Stimulated activated CD4-positive, alpha-beta T cell treated with anti-CD3 and anti-CD28 coated beads, TNF-alpha, amount 100 ng/mL, for 24 hours (primary cell): ENCODE measurements around the gene CDH5.

Experiments
- DNase-seq, 3 experiments: peaks; one replicate each; pipeline ENCODE4 v3.0.0-alpha.2; 2020; ENCODE audit warnings: low read depth in 3 of 3

CDH5 gene

DNA sequence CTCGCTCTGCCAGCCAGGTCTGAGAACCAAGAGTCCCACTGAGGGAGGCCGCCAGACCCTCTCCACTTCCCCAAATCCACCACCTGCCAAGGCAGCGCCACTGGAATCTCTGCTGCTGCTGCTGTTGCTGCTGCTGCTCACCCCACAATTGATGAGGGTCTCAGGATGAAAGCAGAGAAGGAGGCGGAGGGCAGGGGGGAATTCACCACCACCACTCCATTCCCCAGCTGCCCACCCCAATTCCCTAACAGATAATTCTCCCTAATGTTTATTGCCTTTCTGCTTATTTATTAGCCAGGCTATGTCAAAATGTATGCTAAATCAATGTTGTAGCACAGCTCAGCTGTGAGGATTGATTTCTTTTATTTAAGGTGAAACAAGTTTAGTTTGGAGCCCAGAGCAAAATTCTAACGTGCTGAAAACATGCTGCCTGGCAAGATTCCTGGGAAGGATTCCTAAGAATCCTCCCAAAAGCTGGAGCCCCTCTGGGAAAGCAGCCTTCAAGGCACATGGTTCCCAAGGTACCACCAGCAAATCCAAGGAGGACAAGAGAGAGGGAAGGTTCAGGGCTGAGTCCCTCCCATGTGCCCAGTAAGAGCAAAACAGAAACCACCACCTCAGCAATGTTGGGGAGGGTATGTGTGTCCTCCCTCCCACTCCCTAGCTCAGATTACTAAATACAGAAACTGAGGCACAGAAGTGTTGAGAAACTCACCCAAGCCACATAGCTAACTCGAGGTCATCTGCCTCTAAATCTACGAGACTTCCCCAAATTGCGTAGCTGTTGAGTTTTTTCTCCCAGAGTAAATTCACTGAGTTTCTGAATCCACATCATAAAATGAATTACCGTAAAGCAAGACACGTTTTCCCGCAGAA is 12.2 kb upstream of the CDH5 start:
- no peak for DNase-seq

DNA sequence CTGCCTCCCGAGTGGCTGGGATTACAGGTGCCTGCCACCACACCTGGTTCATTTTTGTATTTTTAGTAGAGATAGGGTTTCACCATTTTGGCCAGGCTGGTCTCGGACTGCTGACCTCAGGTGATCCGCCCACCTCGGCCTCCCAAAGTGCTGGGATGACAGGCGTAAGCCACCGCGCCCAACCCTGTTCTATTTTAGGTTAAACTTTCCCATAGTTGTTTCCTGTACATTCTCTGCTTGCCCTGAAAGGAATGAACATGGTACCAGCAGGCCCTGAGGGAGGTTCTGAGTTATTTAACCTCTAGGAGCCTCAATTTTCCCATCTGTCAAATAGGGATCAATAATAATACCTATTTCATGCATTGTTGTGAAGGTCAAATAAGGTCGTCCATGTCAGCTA is 11.0 kb upstream of the CDH5 start:
- DNase-seq = no peak

DNA sequence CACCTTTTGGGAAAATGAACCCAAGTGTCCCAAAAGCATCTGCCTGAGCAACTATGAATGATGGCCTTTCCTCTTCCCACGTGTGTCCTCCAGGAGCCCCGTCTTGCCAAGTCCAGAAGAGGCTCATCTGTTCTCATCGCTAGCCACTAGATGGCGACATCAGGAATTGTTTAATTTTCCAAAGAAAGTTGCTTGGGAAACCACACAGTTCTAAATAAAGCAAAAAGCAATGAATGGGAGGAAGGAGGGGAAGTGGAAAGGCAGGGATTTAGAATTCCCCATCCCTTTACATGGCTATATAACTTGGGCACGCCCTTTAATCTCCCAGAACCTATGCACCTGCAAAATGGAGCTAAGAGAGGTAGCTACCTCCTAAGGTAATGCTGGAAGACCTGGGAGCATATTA is 9.0 kb upstream of the CDH5 start:
- DNase-seq = peak in 2 of 3 experiments; percentile 3 to 8

DNA sequence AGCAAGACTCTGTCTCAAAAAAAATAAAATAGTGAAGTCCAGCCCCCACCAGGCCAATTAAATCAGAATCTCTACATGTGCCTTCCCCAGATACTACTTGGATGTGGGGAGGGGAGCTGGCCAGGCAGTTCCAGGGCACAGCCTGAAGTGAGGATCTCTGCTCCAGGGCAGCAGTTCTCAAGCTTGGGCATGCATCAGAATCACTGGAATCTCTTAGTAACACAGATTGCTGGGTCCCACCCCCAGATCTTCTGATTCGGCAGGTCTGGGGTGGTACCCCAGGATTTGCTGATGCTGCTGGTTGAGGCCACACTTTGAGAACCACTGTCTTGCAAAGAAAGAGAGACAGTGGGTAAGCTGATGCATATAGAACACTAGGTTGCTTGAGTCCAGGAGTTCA is 8.3 kb upstream of the CDH5 start:
- no peak for DNase-seq

DNA sequence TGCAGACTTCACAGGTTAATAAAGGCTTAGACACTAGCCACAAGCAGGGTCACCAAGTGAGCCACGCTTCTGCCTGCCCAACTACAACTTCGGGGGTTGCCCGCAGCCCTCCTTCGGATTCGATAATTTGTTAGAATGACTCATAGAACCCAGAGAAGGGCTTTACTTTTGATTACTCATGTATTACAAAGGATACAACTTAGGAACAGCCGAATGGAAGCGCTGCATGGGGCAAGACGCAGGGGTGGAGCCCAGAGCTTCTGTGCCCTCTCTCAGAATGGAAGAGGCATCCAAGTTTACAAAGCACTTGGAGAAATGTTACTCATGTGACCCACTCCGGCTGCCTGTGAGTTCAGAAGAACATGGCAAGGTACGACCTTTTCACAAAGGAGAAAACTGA is 7.5 kb upstream of the CDH5 start:
- no peak for DNase-seq

DNA sequence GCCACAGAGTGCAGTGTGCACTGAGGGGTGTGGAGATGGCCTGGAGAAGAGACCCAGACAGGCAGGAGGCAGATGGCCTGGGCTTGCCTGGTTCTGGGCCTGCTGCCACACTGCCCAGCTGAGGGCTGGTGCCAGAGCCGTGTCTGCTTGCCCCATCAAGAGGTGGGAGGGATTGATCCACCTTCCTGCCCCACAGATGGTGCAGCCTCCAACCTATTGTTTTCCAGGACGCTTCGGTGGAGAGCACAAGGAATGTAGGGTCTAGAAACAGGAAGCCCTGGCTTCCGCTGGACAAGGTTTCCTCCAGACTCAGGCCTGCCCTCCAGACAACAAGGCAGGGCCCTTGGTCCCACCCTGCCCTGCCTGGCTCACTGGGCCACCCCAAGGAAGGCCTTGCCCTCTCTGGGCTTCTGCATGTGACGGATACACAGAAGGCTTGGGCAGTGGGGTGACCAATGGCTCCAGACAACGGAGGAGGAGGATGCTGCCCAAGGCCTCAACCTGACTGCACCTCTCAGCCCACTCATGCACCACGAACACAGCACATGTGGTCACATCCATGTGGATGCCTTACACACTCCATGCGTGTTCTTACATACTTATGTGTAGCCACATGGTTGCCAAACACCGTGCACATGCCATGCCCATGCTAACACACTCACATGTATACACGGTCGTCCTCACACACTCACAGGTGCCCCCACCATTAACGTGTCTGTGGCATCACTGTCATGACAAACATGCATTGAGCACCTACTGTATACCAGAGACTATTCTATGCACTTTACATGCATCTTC is 6.5 kb upstream of the CDH5 start:
- DNase-seq = no peak

DNA sequence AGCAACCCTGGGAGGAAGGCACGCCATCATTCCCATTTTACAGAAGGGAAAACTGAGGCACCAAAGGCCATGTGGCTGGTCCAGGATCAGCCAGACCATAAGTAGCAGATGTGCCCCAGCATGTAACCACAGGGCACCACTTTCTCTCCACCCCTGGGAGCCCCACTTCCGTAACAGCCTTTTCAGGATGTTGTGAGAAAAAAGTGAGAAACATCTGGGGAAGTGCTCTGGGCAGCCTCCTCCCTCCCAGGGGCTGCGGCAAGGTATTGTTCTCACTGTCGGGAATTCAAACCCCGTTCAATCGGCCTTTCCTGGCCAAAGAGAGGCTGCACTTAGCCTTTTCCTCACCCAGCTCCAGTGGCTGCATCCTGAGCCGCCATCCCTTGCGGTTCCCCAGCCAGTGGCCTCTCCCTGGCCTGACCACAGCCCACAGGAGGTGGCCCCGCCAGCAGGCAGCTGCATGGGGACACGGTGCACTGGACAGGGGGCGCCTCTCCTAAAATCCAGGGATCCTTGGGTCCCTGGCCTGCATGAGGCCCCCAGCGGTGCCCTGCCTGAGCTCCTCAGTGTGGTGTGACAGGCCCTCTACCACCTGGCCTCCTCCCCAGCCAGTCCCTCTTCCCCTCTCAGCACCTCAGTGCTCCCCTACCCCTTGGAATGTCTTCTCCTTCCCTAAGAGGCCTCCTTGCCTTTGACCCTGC is 5.7 kb upstream of the CDH5 start:
- no peak for DNase-seq

DNA sequence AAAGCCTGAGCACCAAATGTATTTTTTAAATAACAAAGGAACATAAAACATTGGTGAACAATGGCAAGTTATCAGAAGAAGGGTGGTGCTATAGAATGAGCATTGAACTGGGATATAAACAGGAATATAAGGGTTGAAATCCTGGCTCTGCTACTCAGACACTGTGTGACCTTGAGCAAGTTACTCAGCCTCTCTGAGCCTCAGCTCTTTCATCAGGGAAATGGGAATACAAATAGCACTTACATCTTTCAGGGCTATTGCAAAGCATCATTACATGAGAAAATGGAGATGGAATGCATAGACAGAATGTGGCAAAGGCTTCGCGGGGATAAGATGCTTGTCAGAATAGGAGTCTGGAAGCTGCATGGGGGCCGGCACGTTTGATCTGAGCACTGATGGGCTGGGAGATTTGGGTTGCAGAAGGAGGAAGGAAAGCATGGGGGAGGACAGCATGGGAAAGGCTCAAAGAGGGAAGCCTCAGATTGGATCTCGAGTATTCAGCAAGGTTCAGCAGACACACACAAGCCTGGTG is 4.8 kb upstream of the CDH5 start:
- DNase-seq = no peak

DNA sequence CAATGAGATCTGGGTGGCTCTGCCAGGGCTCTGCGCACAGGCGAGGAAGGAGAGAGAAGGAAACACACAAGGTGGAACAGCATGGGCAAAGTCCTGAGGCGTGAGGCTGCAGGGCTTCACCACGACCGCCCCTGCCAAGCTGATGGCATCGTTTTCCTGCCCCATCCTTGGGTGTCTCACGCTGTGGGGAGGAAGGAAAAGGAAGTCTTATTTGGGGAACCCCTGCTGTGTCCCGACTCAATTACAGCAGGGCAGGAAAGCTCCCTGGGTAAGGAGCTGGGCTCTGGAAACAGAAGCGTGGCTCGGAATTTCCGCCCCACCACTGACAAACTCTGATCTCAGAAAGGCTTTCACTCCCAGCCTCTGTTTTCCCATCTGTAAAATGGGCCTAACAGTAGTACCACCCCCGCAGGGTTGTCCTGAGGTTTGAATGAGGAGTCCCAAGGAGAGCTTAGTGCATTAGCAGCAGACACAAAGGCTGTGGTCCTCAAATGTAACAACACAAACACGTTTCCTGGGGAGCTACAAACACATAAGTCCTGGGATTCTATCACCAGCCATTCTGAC is 3.2 kb upstream of the CDH5 start:
- DNase-seq = no peak

DNA sequence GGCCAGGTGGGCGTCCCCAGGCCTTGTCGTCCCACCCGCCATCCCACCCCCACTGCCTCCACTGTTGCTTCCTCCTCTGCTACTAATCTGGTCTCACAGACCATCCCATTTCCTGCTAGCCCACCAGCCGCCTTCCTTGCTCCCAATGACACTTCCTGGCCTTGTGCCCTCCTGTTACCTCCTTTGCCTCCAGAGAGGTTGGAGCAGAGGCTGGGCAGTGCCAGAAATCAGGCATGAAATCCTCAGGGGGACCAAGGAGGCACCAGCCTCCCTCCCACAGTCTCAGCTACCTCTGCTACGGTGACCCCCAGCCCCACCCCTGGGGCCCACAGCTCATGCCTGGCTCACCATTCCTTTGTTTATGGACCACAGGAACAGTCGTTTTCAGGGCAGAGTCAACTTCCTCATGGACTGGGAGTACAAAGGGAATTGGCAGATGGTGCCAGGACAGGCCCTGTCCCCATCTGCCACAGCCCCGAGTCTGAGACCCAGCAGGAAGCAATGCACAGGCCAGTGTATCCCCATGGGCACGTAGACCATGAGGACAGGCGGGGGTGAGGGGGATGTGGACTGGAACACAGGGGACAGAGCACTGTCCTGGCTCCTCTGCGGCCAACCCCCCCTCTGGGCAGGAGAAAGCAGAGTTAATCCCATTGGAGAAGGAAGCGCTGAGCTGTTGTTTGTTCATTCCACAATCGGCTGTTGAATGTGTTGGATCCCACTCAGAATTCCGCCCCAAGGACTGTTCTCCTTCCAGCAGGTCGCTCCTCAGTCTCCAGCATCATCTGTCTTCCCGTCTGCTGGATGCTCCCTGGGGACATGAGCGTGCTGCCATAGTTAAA is 2.2 kb upstream of the CDH5 start:
- no peak for DNase-seq

DNA sequence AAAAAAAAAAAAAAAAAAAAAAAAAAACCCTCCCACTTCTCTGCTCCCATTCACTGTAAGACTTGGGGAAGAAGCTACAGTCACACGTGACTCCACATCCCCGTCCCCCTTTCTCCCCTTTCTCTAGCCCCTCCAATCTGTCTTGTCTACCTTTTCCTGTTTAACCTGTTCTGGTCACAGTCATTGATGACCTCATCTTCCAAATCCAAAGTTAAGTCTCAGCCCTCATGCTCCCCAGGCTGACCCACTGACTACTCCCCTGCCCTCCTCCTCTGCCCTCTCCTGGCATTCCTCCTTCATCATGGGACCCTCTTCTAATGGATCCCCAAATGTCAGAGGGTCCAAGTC is 1.6 kb upstream of the CDH5 start:
- DNase-seq = no peak

DNA sequence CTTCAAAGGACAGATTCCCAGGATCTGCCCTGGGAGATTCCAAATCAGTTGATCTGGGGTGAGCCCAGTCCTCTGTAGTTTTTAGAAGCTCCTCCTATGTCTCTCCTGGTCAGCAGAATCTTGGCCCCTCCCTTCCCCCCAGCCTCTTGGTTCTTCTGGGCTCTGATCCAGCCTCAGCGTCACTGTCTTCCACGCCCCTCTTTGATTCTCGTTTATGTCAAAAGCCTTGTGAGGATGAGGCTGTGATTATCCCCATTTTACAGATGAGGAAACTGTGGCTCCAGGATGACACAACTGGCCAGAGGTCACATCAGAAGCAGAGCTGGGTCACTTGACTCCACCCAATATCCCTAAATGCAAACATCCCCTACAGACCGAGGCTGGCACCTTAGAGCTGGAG is 840 bp upstream of the CDH5 start:
- no peak for DNase-seq

DNA sequence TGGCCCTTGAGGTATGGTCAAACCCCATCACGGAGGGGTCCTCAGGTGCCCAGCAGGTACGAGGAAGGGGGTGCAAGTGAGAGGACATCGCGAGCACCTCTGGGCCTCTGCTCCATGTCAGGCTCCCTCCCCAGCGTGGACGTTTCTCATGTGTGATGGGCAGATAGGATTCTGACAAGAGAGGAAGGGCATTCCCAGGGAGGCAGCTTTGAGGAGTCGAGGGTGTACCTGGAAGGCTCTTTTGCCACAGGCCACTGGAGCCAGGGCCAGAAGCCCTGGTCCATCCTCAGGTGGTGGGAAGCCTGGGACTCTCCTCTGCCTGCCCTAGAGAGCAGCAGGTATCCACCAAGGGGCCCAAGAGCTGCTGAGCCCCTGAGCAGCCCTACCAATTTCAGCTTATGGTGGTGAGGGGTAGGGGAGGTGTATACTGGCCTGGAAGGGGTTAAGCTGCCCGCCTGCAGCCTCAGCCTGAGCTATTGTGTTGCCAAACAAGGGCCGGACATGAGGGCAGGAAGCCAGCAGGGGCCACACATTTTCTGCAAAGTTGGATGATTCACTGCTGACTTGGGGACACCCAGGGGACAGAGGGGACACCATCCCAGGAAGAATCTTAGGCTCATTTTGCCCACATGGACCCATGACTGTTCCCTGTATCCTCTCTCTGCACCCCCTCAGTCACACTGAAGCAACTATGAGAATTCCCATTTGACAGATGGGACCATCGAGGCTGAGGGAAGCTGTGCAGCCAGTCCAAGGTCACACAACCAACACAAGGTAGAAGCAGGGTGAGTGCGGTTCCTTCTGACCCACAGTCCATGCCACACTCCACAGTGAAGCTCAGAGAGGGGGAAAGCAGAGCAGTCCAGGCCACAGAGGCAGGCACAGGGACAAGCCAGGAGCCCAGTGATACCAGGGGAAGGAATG is 1.7 kb downstream of the CDH5 start:
- DNase-seq = no peak

DNA sequence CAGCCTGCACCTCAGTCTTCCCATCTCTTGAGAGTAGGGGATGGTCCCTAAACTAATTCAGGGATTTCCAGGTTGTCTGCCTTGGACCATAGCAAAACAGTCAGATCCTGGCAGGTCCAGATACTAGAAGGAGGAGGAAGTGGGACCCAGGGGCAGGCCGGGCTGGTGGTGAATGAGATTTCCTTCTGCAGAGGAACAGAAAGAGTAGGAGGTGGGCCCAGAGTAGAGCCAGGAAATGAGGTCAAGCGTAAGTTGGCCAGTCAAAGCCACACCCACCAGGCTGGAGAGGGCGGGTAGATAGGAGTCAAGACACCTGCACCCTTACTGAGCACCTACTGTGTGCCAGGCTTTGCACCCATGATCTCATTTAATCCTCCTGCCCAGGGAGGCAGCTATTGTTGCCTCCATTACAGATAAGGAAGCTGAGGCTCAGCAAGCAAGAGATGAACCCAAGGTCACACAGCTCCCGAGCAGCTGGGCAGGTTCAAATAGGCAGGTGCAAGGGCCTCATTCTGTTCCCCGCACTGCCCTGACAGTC is 2.6 kb downstream of the CDH5 start:
- no peak for DNase-seq

DNA sequence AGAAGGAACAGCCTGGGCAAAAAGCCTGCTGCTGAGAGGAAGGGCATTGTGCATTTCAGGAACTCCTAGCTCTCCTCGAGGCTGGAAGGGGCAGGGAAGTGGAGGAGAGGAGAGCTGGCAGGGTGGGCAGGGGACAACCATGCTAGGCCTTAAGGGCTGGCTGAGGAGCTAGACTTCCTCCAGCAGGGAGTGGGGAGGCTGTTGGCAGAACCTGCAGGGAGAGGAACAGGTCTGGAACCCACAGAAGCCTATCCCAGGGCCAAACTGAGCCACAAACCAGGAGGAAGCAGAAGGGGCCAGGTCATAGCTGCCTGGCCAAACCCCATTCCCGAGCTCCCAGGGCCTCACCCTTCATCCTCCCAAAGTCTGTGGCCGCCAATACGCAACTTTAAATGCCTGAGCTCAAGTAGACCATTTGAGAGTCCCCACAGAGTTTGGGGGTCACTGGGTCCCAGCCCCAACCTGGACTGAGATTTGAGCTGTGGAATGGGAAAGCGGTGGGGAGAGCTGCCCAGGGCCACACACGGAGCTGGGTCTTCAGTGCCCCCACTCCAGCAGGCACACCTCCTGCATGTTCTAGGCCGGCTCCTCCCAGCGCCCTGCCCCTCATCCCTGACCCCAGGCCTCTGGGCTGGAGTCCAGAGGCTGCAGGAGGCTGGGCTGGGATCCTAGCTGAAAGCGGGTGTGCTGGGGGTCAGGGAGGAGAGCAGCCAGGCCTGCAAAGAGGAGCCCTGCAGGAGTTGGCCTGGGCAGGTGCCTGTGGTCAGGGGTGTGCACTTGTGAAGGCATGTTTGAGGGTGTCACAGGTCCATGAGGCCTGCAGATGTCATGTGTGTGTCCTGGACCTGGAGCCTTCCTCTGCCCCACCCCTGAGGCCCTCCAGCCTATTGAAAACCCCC is 4.5 kb downstream of the CDH5 start:
- no peak for DNase-seq

DNA sequence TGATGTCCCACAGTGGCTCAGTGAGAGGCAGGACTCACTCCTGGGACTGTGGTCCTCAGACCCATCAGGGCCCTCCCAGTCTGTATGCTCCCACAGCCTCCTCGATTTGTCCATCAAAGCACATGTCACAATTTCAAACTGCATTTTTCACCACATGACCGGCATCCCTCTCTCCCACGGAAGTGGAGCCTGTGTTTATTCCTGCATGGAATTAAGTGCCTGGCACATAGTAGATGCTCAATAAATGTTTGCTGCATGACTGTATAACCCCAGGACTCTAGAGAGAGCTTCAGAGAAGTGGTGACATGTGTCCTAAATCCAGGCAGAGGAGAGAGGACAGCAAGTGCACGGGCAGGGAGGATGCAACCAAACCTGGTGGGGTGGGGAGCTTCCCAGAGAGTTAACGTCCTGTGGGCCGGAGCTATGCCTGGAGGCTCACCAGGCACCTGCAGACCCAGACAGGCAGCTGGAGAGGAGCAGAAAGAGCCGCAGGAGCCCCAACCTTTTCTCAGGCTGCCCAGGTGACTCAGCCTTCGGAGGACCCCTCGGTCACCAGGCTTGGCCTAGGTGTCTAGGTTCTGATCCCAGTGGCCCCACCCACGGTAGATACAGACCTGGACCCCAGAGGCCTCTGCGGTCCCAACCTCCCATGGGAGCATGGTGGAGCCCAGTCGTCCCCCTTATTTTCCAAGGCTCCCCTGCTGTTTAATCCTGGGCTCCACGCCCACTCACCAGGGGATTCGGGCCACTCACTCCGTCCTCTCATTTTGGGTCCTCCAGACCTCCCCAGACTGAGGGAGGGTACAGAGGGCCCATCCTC is 5.8 kb downstream of the CDH5 start:
- DNase-seq = no peak

DNA sequence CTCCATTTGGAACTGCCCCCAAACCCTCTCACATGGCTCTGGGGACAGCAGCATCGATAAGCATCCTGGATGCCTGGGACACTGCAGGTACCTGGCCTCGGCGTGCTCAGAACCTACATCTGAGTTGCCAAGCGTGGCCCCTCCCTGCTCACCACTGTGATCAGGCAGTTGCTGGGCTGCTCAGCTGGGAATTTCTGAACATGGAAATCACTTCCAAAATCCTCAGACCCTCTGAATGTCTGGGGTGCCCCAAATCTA is 6.3 kb downstream of the CDH5 start:
- DNase-seq = no peak

DNA sequence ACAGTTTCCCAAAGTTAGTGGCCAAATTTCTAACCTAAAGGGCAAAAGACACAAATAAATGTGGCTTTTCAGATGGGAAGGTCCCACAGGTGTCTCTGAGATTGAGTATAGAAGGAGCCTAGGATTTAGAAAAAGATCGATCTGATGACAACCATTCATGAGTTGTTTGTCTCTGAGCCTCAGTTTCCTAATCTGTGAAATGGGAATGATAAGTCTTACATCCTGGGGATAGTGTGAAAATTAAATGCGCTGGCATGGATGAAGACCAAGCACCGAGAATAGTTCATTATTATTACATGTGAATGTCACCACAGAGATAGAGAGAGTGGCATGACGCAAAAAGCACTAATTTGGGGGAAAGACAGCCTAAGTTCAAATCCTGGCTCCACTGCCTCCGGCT is 7.2 kb downstream of the CDH5 start:
- DNase-seq = no peak
